Measurements from ENCODE around the gene ZNF200.

Gene ZNF200

GRCh38 chr16:3180445-3180878 lies 54.5 kb downstream of the ZNF200 start:
- Histone ChIP-seq H3K4me1 (ENCODE audit: control insufficient read depth, low read length) (peaks cover under 1% of the 10 kb centered on the region; the same call in 1 of the 2 replicates), H3K36me3 (ENCODE audit: control insufficient read depth, low read length) (no peaks in the 10 kb centered on the region), H3K4me2 (ENCODE audit: low read length) (no peak overlapping the region), H3K9me3 (ENCODE audit: control insufficient read depth, insufficient read depth, low read length) (0 out of 2 replicates have a peak, but pooled peaks cover 4% of the 10 kb centered on the region), H3F3A (ENCODE audit: control insufficient read depth, insufficient read depth) (no peaks in the 10 kb centered on the region), H3K27me3 (ENCODE audit: control insufficient read depth, low read length) (peaks cover 39% of the 10 kb centered on the region), H3K27ac (ENCODE audit: low read depth, low read length) (no peak overlapping the region), H4K20me1 (ENCODE audit: control insufficient read depth, insufficient read depth, low read depth, low read length) (no peaks in the 10 kb centered on the region), H3K4me3 (ENCODE audit: low read length) (no peak overlapping the region), H3K9me2 (replicated peaks; ENCODE audit: control insufficient read depth, low read length) (no peaks in the 10 kb centered on the region), H3K79me2 (ENCODE audit: control insufficient read depth, low read length) (no peaks in the 10 kb centered on the region)
- TF ChIP-seq EZH2phosphoT487 (IDR thresholded peaks at IDR 0.05; ENCODE audit: borderline replicate concordance, low read length) (no peak), CTCF (IDR thresholded peaks at IDR 0.05; ENCODE audit: low read depth, low read length, poor library complexity, severe bottlenecking) (no peak)

- no peaks in the 10 kb centered on the region for H3K36me3 ChIP-seq (ENCODE audit: control insufficient read depth, low read length)
- H4K20me1 ChIP-seq (ENCODE audit: control insufficient read depth, insufficient read depth, low read depth, low read length), result no peaks in the 10 kb centered on the region
- H3K4me2 ChIP-seq (ENCODE audit: low read length), result no peak overlapping the region
- no peaks in the 10 kb centered on the region for H3K79me2 ChIP-seq (ENCODE audit: control insufficient read depth, low read length)
- H3K4me3 ChIP-seq (ENCODE audit: low read length), result no peak overlapping the region
- H3K27me3 ChIP-seq (ENCODE audit: control insufficient read depth, low read length), result peaks cover 47% of the 10 kb centered on the region
- H3K9me2 ChIP-seq (replicated peaks; ENCODE audit: control insufficient read depth, low read length), result no peaks in the 10 kb centered on the region
- H3K9me3 ChIP-seq (ENCODE audit: control insufficient read depth, insufficient read depth, low read length), result 0 out of 2 replicates have a peak, but pooled peaks cover 4% of the 10 kb centered on the region
- TF ChIP-seq EZH2phosphoT487 (IDR thresholded peaks at IDR 0.05; ENCODE audit: borderline replicate concordance, low read length) (no peak), CTCF (IDR thresholded peaks at IDR 0.05; ENCODE audit: low read depth, low read length, poor library complexity, severe bottlenecking) (no peak)
- peaks cover 7% of the 10 kb centered on the region for H3K4me1 ChIP-seq (ENCODE audit: control insufficient read depth, low read length)
- H3F3A ChIP-seq (ENCODE audit: control insufficient read depth, insufficient read depth), result no peaks in the 10 kb centered on the region
- no peak overlapping the region for H3K27ac ChIP-seq (ENCODE audit: low read depth, low read length)
Observed at GRCh38 chr16:3179651-3180050, 55.3 kb downstream of the ZNF200 start.

- peak overlapping the region; percentile 33 for H3K4me2 ChIP-seq (ENCODE audit: low read length)
- H3K79me2 ChIP-seq (ENCODE audit: control insufficient read depth, low read length), result no peaks in the 10 kb centered on the region
- no peak overlapping the region for H3K27ac ChIP-seq (ENCODE audit: low read depth, low read length)
- H4K20me1 ChIP-seq (ENCODE audit: control insufficient read depth, insufficient read depth, low read depth, low read length), result no peaks in the 10 kb centered on the region
- H3K27me3 ChIP-seq (ENCODE audit: control insufficient read depth, low read length), result peaks cover 44% of the 10 kb centered on the region
- no peaks in the 10 kb centered on the region for H3F3A ChIP-seq (ENCODE audit: control insufficient read depth, insufficient read depth)
- H3K4me1 ChIP-seq (ENCODE audit: control insufficient read depth, low read length), result peaks cover 39% of the 10 kb centered on the region
- no peaks in the 10 kb centered on the region for H3K9me3 ChIP-seq (ENCODE audit: control insufficient read depth, insufficient read depth, low read length)
- no peaks in the 10 kb centered on the region for H3K36me3 ChIP-seq (ENCODE audit: control insufficient read depth, low read length)
- H3K9me2 ChIP-seq (replicated peaks; ENCODE audit: control insufficient read depth, low read length), result no peaks in the 10 kb centered on the region
- TF ChIP-seq CTCF (IDR thresholded peaks at IDR 0.05; ENCODE audit: low read depth, low read length, poor library complexity, severe bottlenecking), result no peak
- TF ChIP-seq EZH2phosphoT487 (IDR thresholded peaks at IDR 0.05; ENCODE audit: borderline replicate concordance, low read length), result no peak
- no peak overlapping the region for H3K4me3 ChIP-seq (ENCODE audit: low read length)
Observed at GRCh38 chr16:3175157-3176093, 59.5 kb downstream of the ZNF200 start.
